ENCODE results near the gene C1orf87. TPM values are rescaled to one million over a fixed set of nuclear protein-coding genes. Genes with fewer than 3 reads are reported as not detected.
A peak's percentile ranks its signal among the peaks of the same experiment; 100 is the strongest.

C1orf87 gene
- total RNA-seq, 1 donor = not detected

- no peak overlapping the region for H3K4me3 ChIP-seq (ENCODE audit: low read depth, low read length)
- DNase-seq (ENCODE audit: low read depth) = no peak
- TF ChIP-seq, protein P1, sequence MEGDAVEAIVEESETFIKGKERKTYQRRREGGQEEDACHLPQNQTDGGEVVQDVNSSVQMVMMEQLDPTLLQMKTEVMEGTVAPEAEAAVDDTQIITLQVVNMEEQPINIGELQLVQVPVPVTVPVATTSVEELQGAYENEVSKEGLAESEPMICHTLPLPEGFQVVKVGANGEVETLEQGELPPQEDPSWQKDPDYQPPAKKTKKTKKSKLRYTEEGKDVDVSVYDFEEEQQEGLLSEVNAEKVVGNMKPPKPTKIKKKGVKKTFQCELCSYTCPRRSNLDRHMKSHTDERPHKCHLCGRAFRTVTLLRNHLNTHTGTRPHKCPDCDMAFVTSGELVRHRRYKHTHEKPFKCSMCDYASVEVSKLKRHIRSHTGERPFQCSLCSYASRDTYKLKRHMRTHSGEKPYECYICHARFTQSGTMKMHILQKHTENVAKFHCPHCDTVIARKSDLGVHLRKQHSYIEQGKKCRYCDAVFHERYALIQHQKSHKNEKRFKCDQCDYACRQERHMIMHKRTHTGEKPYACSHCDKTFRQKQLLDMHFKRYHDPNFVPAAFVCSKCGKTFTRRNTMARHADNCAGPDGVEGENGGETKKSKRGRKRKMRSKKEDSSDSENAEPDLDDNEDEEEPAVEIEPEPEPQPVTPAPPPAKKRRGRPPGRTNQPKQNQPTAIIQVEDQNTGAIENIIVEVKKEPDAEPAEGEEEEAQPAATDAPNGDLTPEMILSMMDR (IDR thresholded peaks at IDR 0.05; ENCODE audit: insufficient read depth, low read depth, low read length) = no peak
These were observed 38.6 kb downstream of the C1orf87 start for GRCh38 chr1:60034999-60035398.

DNA sequence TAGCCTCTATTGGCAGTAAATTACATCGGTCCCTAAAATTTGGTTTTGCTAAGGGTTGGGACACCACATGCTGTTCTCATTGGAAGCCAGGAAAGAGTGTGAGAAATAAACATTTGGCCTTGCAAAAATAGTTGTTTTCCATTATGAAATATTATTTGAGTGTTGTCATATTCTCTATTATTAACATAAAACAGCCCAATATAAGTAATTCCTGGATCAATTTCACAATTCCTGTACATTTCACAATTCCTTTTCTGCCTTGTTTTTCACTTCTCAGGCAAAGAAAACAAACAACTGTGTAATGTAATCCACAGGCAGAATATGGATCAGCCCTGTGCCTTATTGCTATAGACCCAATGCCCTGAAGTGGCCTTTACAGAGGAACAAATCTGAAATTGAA, 40.5 kb downstream of the C1orf87 start:
- peak; percentile 23 for DNase-seq (ENCODE audit: low read depth)
- TF ChIP-seq, protein P1 (IDR thresholded peaks at IDR 0.05; ENCODE audit: insufficient read depth, low read depth, low read length) = no peak
- H3K4me3 ChIP-seq (ENCODE audit: low read depth, low read length) = no peak overlapping the region

- no peak for DNase-seq (ENCODE audit: low read depth)
- TF ChIP-seq, protein P1 (IDR thresholded peaks at IDR 0.05; ENCODE audit: insufficient read depth, low read depth, low read length) = no peak
These were observed 42.4 kb downstream of the C1orf87 start for GRCh38 chr1:60031146-60031545.

GRCh38 chr1:60025552-60025951, 48.0 kb downstream of the C1orf87 start:
- TF ChIP-seq, protein P1 (IDR thresholded peaks at IDR 0.05; ENCODE audit: insufficient read depth, low read depth, low read length) = no peak
- H3K4me3 ChIP-seq (ENCODE audit: low read depth, low read length) = no peak overlapping the region
- DNase-seq (ENCODE audit: low read depth) = no peak

More at GRCh38 chr1:60031146-60031545, 42.4 kb downstream of the C1orf87 start:
- no peak overlapping the region for H3K4me3 ChIP-seq (ENCODE audit: low read depth, low read length)

DNA sequence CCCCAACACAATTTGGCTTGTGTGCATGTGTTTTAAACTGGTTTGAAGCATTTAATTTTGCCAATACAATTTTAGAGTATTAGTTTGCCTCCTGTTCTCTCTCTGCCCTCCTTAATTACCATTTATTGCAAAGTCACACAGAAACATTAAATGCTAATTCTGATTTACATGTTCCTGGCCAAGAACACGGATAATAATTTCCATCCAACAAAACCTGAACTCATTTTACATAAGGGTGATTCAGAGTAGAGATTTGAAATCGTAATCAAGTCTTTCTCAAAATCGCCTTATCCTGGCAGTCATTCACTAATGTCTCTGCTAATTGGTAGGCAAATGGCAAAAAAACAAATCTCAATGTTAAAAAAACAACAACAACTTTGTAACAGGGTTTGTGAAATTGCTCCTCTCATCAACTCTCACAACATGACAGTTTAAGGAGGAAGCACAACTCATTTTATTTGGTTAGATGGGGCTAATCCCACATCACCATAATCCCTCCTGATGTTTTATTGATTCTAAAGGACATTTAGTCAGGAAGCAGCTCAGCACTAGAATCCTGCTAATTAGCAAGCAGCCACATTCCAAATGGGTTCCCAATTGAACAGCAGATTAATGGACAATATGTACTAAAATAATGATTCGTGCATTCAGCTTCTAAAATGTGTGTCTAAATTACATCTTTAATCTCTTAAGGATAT, 55.9 kb downstream of the C1orf87 start:
- TF ChIP-seq, protein P1 (IDR thresholded peaks at IDR 0.05; ENCODE audit: insufficient read depth, low read depth, low read length) = no peak
- DNase-seq (ENCODE audit: low read depth) = no peak
- no peak overlapping the region for H3K4me3 ChIP-seq (ENCODE audit: low read depth, low read length)

GRCh38 chr1:60010690-60011089, 62.9 kb downstream of the C1orf87 start:
- no peak for DNase-seq (ENCODE audit: low read depth)
- TF ChIP-seq, protein P1 (IDR thresholded peaks at IDR 0.05; ENCODE audit: insufficient read depth, low read depth, low read length) = no peak
- H3K4me3 ChIP-seq (ENCODE audit: low read depth, low read length) = no peak overlapping the region

- H3K4me3 ChIP-seq (ENCODE audit: low read depth, low read length) = no peak overlapping the region
- TF ChIP-seq, protein P1 (IDR thresholded peaks at IDR 0.05; ENCODE audit: insufficient read depth, low read depth, low read length) = no peak
- no peak for DNase-seq (ENCODE audit: low read depth)
These were observed 65.1 kb downstream of the C1orf87 start for GRCh38 chr1:60008500-60008899.
